GM20431 (cell line): Measurements from ENCODE around the gene SDHAF4.
"Not testable (repeated sequence)": the region's sequence is repeated elsewhere in the genome, so short reads cannot be mapped to it uniquely, and the experiment has no call there.

Experiments used
- in situ Hi-C: fragments of 300-500 bp; cut with MseI, MboI; formaldehyde crosslinking; loops from one replicate; pipeline ENCODE4 v1.15.0; 2020; ENCODE audit warnings: low sequenced_read_pairs; ENCODE audit not compliant: unreplicated experiment

SDHAF4 gene

GRCh38 chr6:70566751-70567382 lies at the start of gene SDHAF4:
Gene SDHAF4 (plus strand): TSS chr6:70566930. CDS start chr6:70566941, 11 bp downstream.
- in situ Hi-C loops: no loop called here

- in situ Hi-C loops: no loop called here
These were observed 48.0 kb upstream of the SDHAF4 start for GRCh38 chr6:70518723-70519122.

- in situ Hi-C loops: no loop called here
These were observed 46.2 kb upstream of the SDHAF4 start for GRCh38 chr6:70520575-70520974.

- in situ Hi-C loops: no loop called here
These were observed 41.9 kb upstream of the SDHAF4 start for GRCh38 chr6:70524721-70525286.

GRCh38 chr6:70527071-70527737 lies 39.5 kb upstream of the SDHAF4 start:
- in situ Hi-C loops: no loop called here

GRCh38 chr6:70530023-70530422 lies 36.7 kb upstream of the SDHAF4 start:
- in situ Hi-C loops: no loop called here

GRCh38 chr6:70531133-70531532 lies 35.6 kb upstream of the SDHAF4 start:
- in situ Hi-C loops: no loop called here

GRCh38 chr6:70537266-70537665 lies 29.5 kb upstream of the SDHAF4 start:
- in situ Hi-C loops: no loop called here

- in situ Hi-C loops: no loop called here
These were observed 28.4 kb upstream of the SDHAF4 start for GRCh38 chr6:70538376-70538775.

GRCh38 chr6:70547313-70547712 lies 19.4 kb upstream of the SDHAF4 start:
- in situ Hi-C loops: no loop called here

- in situ Hi-C loops: no loop called here
These were observed 18.8 kb upstream of the SDHAF4 start for GRCh38 chr6:70547905-70548304.

GRCh38 chr6:70549327-70549726 lies 17.4 kb upstream of the SDHAF4 start:
- in situ Hi-C loops: no loop called here

- in situ Hi-C loops: no loop called here
These were observed 15.2 kb upstream of the SDHAF4 start for GRCh38 chr6:70551566-70551965.

GRCh38 chr6:70552286-70552940 lies 14.3 kb upstream of the SDHAF4 start:
- in situ Hi-C loops: not testable (repeated sequence)

GRCh38 chr6:70552974-70553373 lies 13.8 kb upstream of the SDHAF4 start:
- in situ Hi-C loops: no loop called here

GRCh38 chr6:70557998-70558397 lies 8.7 kb upstream of the SDHAF4 start:
- in situ Hi-C loops: no loop called here

GRCh38 chr6:70562401-70562800 lies 4.3 kb upstream of the SDHAF4 start:
- in situ Hi-C loops: not testable (repeated sequence)

- in situ Hi-C loops: no loop called here
These were observed 3.2 kb upstream of the SDHAF4 start for GRCh38 chr6:70563530-70563929.

GRCh38 chr6:70574643-70575042 lies 7.9 kb downstream of the SDHAF4 start:
- in situ Hi-C loops: no loop called here

GRCh38 chr6:70575899-70576495 lies 9.3 kb downstream of the SDHAF4 start:
- in situ Hi-C loops: no loop called here

- in situ Hi-C loops: no loop called here
These were observed 19.4 kb downstream of the SDHAF4 start for GRCh38 chr6:70586114-70586513.
